Esophagus muscularis mucosa (tissue), 4 donors: Measurements from ENCODE around the gene CEP350. TPM values are rescaled to one million over a fixed set of nuclear protein-coding genes. Genes with fewer than 3 reads are reported as not detected.
"Not testable (repeated sequence)": the region's sequence is repeated elsewhere in the genome, so short reads cannot be mapped to it uniquely, and the experiment has no call there.

ENCODE experiments used
- DNase-seq: peaks from one replicate; pipeline ENCODE4 v3.0.0-alpha.2; 2017; ENCODE audit errors: extremely low spot score
- H3K27ac ChIP-seq, 4 donors: fragments of 200-600 bp; sonication (generic); replicated peaks in 1 of 4; 1 replicate in 3 of 4; 2 replicates in 1 of 4; pipeline ENCODE4 v1.5.1; 2016 to 2019; ENCODE audit warnings: mild to moderate bottlenecking in 1 of 4
- H3K27me3 ChIP-seq, 4 donors: fragments of 200-600 bp; sonication (generic); one replicate each; pipeline versions ENCODE4 v1.5.1 to v1.6.0; 2016 to 2019
- H3K36me3 ChIP-seq, 4 donors: fragments of 200-600 bp; sonication (generic); one replicate each; pipeline ENCODE4 v1.5.1; 2016 to 2019
- H3K4me1 ChIP-seq, 4 donors: fragments of 200-600 bp; sonication (generic); one replicate each; pipeline ENCODE4 v1.5.1; 2016 to 2019
- H3K4me3 ChIP-seq, 4 donors: fragments of 200-600 bp; sonication (generic); 1 replicate in 2 of 4; 2 replicates in 2 of 4; pipeline ENCODE4 v1.5.1; 2016 to 2019; ENCODE audit warnings: mild to moderate bottlenecking in 4 of 4, moderate library complexity in 1 of 4
- H3K9me3 ChIP-seq, 4 donors: fragments of 200-600 bp; sonication (generic); 1 replicate in 3 of 4; 2 replicates in 1 of 4; pipeline ENCODE4 v1.5.1; 2016 to 2019
- CTCF ChIP-seq, 3 experiments: fragments of 200-600 bp in 2 of 3; fragments of 450-650 bp in 1 of 3; sonication (generic) in 2 of 3; IDR thresholded peaks; one replicate each; pipeline ENCODE4 v1.5.1; 2017 to 2019; ENCODE audit warnings: antibody characterized with exemption in 3 of 3, mild to moderate bottlenecking in 2 of 3, moderate library complexity in 1 of 3
- EP300 ChIP-seq: sonication (generic); formaldehyde crosslinking; IDR thresholded peaks from one replicate; pipeline ENCODE4 v1.6.1; 2017; ENCODE audit warnings: antibody characterized with exemption
- POLR2A ChIP-seq: fragments of 450-650 bp; IDR thresholded peaks from one replicate; pipeline ENCODE4 v1.6.1; 2017; ENCODE audit warnings: antibody characterized with exemption, moderate library complexity, mild to moderate bottlenecking, low read depth
- POLR2AphosphoS5 ChIP-seq, 2 donors: sonication (generic); formaldehyde crosslinking; IDR thresholded peaks; one replicate each; pipeline ENCODE4 v1.6.1; 2017; ENCODE audit warnings: antibody characterized with exemption in 2 of 2
- WGBS: methylation state at CpG from one replicate; pipeline ENCODE4 v1.1.5; 2018; 5-methylcytosine and 5-hydroxymethylcytosine counted together
- intact Hi-C: fragments of 100-400 bp; cut with DNase I; formaldehyde crosslinking; loops from one replicate; pipeline ENCODE4 v1.15.1; 2023
- total RNA-seq, 4 donors: library from RNA; depleted of rRNA; stranded (reverse); fragments of >200 nt; gene quantifications; one replicate each; pipeline versions ENCODE4 v1.1.0 to v1.2.1, GENCODE V29; 2016

CEP350 gene
- total RNA-seq, 4 donors from 2014 or later, result 61.0 to 80.6 (median 65.1) TPM

GRCh38 chr1:179995576-179995975 is 41.0 kb downstream of the CEP350 start:
- H3K4me1 ChIP-seq, result peaks cover 0 to 3% (median 0%) of the 10 kb centered on the region in 4 donors
- H3K27ac ChIP-seq, result no peak overlapping the region
- no peak overlapping the region for H3K4me3 ChIP-seq
- no peak for DNase-seq
- H3K9me3 ChIP-seq, result no peaks in the 10 kb centered on the region
- TF ChIP-seq POLR2A (no peak), POLR2AphosphoS5 (IDR thresholded peaks at IDR 0.05) (no peak), CTCF (IDR thresholded peaks at IDR 0.05) (no peak), EP300 (no peak)
- peaks cover 4 to 61% (median 39%) of the 10 kb centered on the region in 4 donors for H3K36me3 ChIP-seq
- WGBS, result 94% methylated on average over 1 of the region's 1 CpG
- H3K27me3 ChIP-seq, result no peaks in the 10 kb centered on the region
- intact Hi-C loops, result no loop called here

- DNase-seq, result no peak
- TF ChIP-seq POLR2AphosphoS5 (IDR thresholded peaks at IDR 0.05) (no peak), CTCF (IDR thresholded peaks at IDR 0.05) (no peak), POLR2A (no peak), EP300 (no peak)
- intact Hi-C loops, result no loop called here
- WGBS, result 94% methylated on average over 1 of the region's 1 CpG
- Histone ChIP-seq H3K36me3 (peaks cover 4 to 56% (median 37%) of the 10 kb centered on the region in 4 donors), H3K27ac (no peak overlapping the region), H3K27me3 (no peaks in the 10 kb centered on the region), H3K4me3 (no peak overlapping the region), H3K4me1 (peaks cover 0 to 3% (median 0%) of the 10 kb centered on the region in 4 donors), H3K9me3 (no peaks in the 10 kb centered on the region)
Measured at GRCh38 chr1:179996099-179996498, 41.5 kb downstream of the CEP350 start.

GRCh38 chr1:180000575-180000974 is 46.0 kb downstream of the CEP350 start:
- H3K4me3 ChIP-seq, result no peak overlapping the region
- no peak overlapping the region for H3K27ac ChIP-seq
- TF ChIP-seq POLR2A (no peak), POLR2AphosphoS5 (IDR thresholded peaks at IDR 0.05) (no peak), EP300 (no peak), CTCF (IDR thresholded peaks at IDR 0.05) (no peak)
- H3K4me1 ChIP-seq, result peaks cover 6 to 23% (median 13%) of the 10 kb centered on the region in 4 donors
- intact Hi-C loops, result no loop called here
- H3K36me3 ChIP-seq, result peaks cover 4 to 30% (median 19%) of the 10 kb centered on the region in 4 donors
- no peaks in the 10 kb centered on the region for H3K9me3 ChIP-seq
- no peaks in the 10 kb centered on the region for H3K27me3 ChIP-seq
- 79% methylated on average over 2 of the region's 2 CpGs for WGBS
- DNase-seq, result no peak

GRCh38 chr1:180002437-180002836 is 47.8 kb downstream of the CEP350 start:
- no peak overlapping the region for H3K27ac ChIP-seq
- intact Hi-C loops, result no loop called here

GRCh38 chr1:180003026-180003695 is 48.6 kb downstream of the CEP350 start:
- no peak for TF ChIP-seq POLR2AphosphoS5 (IDR thresholded peaks at IDR 0.05)
- H3K27me3 ChIP-seq, result no peaks in the 10 kb centered on the region
- H3K4me3 ChIP-seq, result no peak overlapping the region
- H3K9me3 ChIP-seq, result no peaks in the 10 kb centered on the region
- intact Hi-C loops, result no loop called here
- peaks cover 6 to 23% (median 13%) of the 10 kb centered on the region in 4 donors for H3K4me1 ChIP-seq
- WGBS, result 90% methylated on average over 3 of the region's 3 CpGs
- H3K36me3 ChIP-seq, result peaks cover 0 to 28% (median 17%) of the 10 kb centered on the region in 4 donors
- no peak overlapping the region for H3K27ac ChIP-seq
- no peak for DNase-seq

More at GRCh38 chr1:180002437-180002836, 47.8 kb downstream of the CEP350 start:
- no peak for TF ChIP-seq POLR2AphosphoS5 (IDR thresholded peaks at IDR 0.05)
- no peak overlapping the region for H3K4me3 ChIP-seq
- peaks cover 0 to 30% (median 18%) of the 10 kb centered on the region in 4 donors for H3K36me3 ChIP-seq
- H3K9me3 ChIP-seq, result no peaks in the 10 kb centered on the region
- DNase-seq, result no peak
- H3K27me3 ChIP-seq, result no peaks in the 10 kb centered on the region
- H3K4me1 ChIP-seq, result peaks cover 6 to 23% (median 13%) of the 10 kb centered on the region in 4 donors

GRCh38 chr1:180006762-180007161 is 52.2 kb downstream of the CEP350 start:
- Histone ChIP-seq H3K36me3 (peaks cover 0 to 23% (median 14%) of the 10 kb centered on the region in 4 donors), H3K4me1 (peaks cover 3 to 23% (median 13%) of the 10 kb centered on the region in 4 donors)
- H3K9me3 ChIP-seq, intact Hi-C loops, H3K4me3 ChIP-seq, DNase-seq, H3K27me3 ChIP-seq, H3K27ac ChIP-seq: not testable (repeated sequence)
- 95% methylated on average over 1 of the region's 1 CpG for WGBS
